Heart right ventricle (tissue), 16 donors: ENCODE results near the gene GZMM. TPM values are rescaled to one million over a fixed set of nuclear protein-coding genes. Genes with fewer than 3 reads are reported as not detected.

Source experiments
- ATAC-seq, 8 donors: fragments of 200-7000 bp; cut with Tn5 transposase; one replicate each; pipeline ENCODE4 v1.9.1; 2020; ENCODE audit warnings: mild to moderate bottlenecking in 8 of 8, moderate library complexity in 8 of 8, moderate number of reproducible peaks in 1 of 8
- DNase-seq, 2 donors: peaks; one replicate each; pipeline ENCODE4 v3.0.0-alpha.2; 2020
- H3K27ac ChIP-seq, 10 donors: fragments of 200-600 bp; sonication (generic) in 2 of 10; one replicate each; pipeline versions ENCODE4 v1.5.0 to v1.8.0; 2020 to 2022; ENCODE audit warnings: mild to moderate bottlenecking in 3 of 10
- H3K27me3 ChIP-seq, 7 donors: fragments of 200-600 bp; one replicate each; pipeline ENCODE4 v1.8.0; 2021 to 2022; ENCODE audit warnings: mild to moderate bottlenecking in 2 of 7
- H3K36me3 ChIP-seq, 9 donors: fragments of 200-600 bp; sonication (generic) in 1 of 9; one replicate each; pipeline versions ENCODE4 v1.5.0 to v1.8.0; 2020 to 2022; ENCODE audit warnings: mild to moderate bottlenecking in 2 of 9
- H3K4me1 ChIP-seq, 9 donors: fragments of 200-600 bp; sonication (generic) in 1 of 9; one replicate each; pipeline versions ENCODE4 v1.5.0 to v1.8.0; 2020 to 2022; ENCODE audit warnings: mild to moderate bottlenecking in 4 of 9
- H3K4me3 ChIP-seq, 10 donors: fragments of 200-600 bp; sonication (generic) in 2 of 10; one replicate each; pipeline versions ENCODE4 v1.5.0 to v1.8.0; 2020 to 2022; ENCODE audit warnings: mild to moderate bottlenecking in 7 of 10, moderate library complexity in 2 of 10
- H3K9me3 ChIP-seq, 11 donors: fragments of 200-600 bp in 10 of 11; sonication (generic) in 2 of 11; one replicate each; pipeline versions ENCODE4 v1.5.0 to v1.8.0; 2013 to 2022; ENCODE audit warnings: mild to moderate bottlenecking in 2 of 11, control low read depth in 1 of 11, moderate library complexity in 1 of 11
- CTCF ChIP-seq, 9 donors: fragments of 200-600 bp; sonication (generic) in 2 of 9; IDR thresholded peaks; one replicate each; pipeline versions ENCODE4 v1.5.0 to v1.8.0; 2021 to 2022; ENCODE audit warnings: antibody characterized with exemption in 9 of 9, mild to moderate bottlenecking in 5 of 9, moderate library complexity in 1 of 9
- WGBS, 2 donors: extraction: QIAGEN DNeasy Blood & Tissue Kit; methylation state at CpG; one replicate each; pipeline ENCODE4 v1.1.7; 2013; ENCODE audit warnings: inconsistent platforms in 1 of 2; 5-methylcytosine and 5-hydroxymethylcytosine counted together
- intact Hi-C, 10 donors: fragments of 100-400 bp; cut with DNase I; formaldehyde crosslinking; loops; one replicate each; pipeline versions ENCODE4 v1.11.1 to v1.14.2; 2022
- polyA plus RNA-seq, 2 donors: library from polyadenylated mRNA; stranded (reverse); fragments of 200-250 nt; gene quantifications; one replicate each; pipeline ENCODE4 v1.2.3, GENCODE V29; 2013
- total RNA-seq, 10 donors: library from RNA; stranded (reverse); fragmentation: NEBNext Ultra II Directional in 3 of 10; extraction: Animal tissue kit (Norgen Biotek cat#: 25700) in 3 of 10; gene quantifications; one replicate each; pipeline versions ENCODE4 v1.2.1 to v1.2.4, GENCODE V29; 2021 to 2023
- donor health status: Arrhythmogenic right ventricular cardiomyopathy.
- donor health status: ischemic (EF 13 %, LVEDD 7.1; RV severe dilation, severe dysfunction).
- donor health status: healthy with polysubstance abuse.
- donor health status: DM: no; HTN: yes; CAD: no.
- donor health status: DM: no; HTN: no; CAD: no.
- donor health status: ischemic (EF 25% LVEDD 6.9; RV normal size, moderate dysfunction).
- donor health status: ischemic (EF 25% LVEDD 5.7; RV mildly dilated, moderate dysfunction).
- donor health status: healthy.
- donor health status: DM: yes; HTN: yes; CAD: no.
- donor health status: Ischemic cardiomyopathy.
- donor health status: ischemic (EF 35%, LVEDD 5.7; RV mildly dilated, moderate dysfunction).
- donor health status: nonischemic (EF 11% LVEDD 7.7; RV severe dilation, severe dysfunction).
- donor health status: DM: yes; HTN: yes; CAD: no.
- donor health status: PGD.
- donor health status: ischemic (EF 29% LVEDD 5.4; RV normal size, mild dysfunction).
- donor health status: nonischemic (EF 23%, LVEDD 6.1; RV moderate dilation, normal function).

The GZMM gene
- total and polyA plus RNA-seq, 12 donors: 0.25 to 2.7 (median 0.44) TPM; not detected in 7

GRCh38 chr19:531009-531752, 12.7 kb upstream of the GZMM start:
- 0% methylated on average over 65 to 98 of the region's 103 CpGs for WGBS, 2 donors

GRCh38 chr19:531753-532560, 11.9 kb upstream of the GZMM start, which contains the start of gene CDC34:
Gene CDC34, plus strand, starts transcription at chr19:531760. Its CDS starts 172 bp downstream, at chr19:531932.
- WGBS, 2 donors: 0 to 1% methylated on average over 65 to 72 of the region's 84 CpGs
- Histone ChIP-seq H3K27me3 (peaks cover 0 to 8% (median 0%) of the 10 kb centered on the region in 7 donors), H3K36me3 (peaks cover 0 to 20% (median 15%) of the 10 kb centered on the region in 9 donors), H3K4me1 (peaks cover 16 to 44% (median 35%) of the 10 kb centered on the region in 9 donors), H3K27ac (peak within 1 kb of the TSS; percentile 95 to 100 (median 99)), H3K4me3 (peak within 1 kb of the TSS; percentile 83 to 100 (median 98)), H3K9me3 (no peaks in the 10 kb centered on the region)
- intact Hi-C loops: loop anchor here in 4 of 10 donors (2.0 to 10.0 kb wide), 5 partner anchors 25 to 103 kb away; partner anchors contain the start of genes BSG (in 3 of the 4), POLRMT (in 2 of the 4), FGF22 (in 1 of the 4) and TPGS1 (in 1 of the 4)
- no peak for TF ChIP-seq CTCF (IDR thresholded peaks at IDR 0.05)
- no peak for DNase-seq
- ATAC-seq: peak in 7 of 8 donors; percentile 1 to 24 (median 3)

More at GRCh38 chr19:531009-531752, 12.7 kb upstream of the GZMM start:
- Histone ChIP-seq H3K4me1 (peaks cover 16 to 39% (median 35%) of the 10 kb centered on the region in 9 donors), H3K27me3 (peaks cover 0 to 8% (median 0%) of the 10 kb centered on the region in 7 donors), H3K9me3 (no peaks in the 10 kb centered on the region), H3K36me3 (peaks cover 0 to 12% (median 7%) of the 10 kb centered on the region in 9 donors), H3K4me3 (peak overlapping the region; percentile 76 to 100 (median 93)), H3K27ac (peak overlapping the region; percentile 95 to 100 (median 98))
- peak in 2 of 9 donors; percentile 9 to 25 for TF ChIP-seq CTCF (IDR thresholded peaks at IDR 0.05)
- DNase-seq (peak; percentile 78 to 89), ATAC-seq (peak; percentile 46 to 89 (median 74))
- intact Hi-C loops: loop anchor here in 3 of 10 donors (2.0 to 10.0 kb wide), 4 partner anchors 24 to 104 kb away; partner anchors contain the start of genes POLRMT (in 2 of the 3), BSG (in 1 of the 3), FGF22 (in 1 of the 3) and TPGS1 (in 1 of the 3)

GRCh38 chr19:532561-533363, 11.1 kb upstream of the GZMM start:
- Histone ChIP-seq H3K4me3 (peak overlapping the region; percentile 83 to 100 (median 98)), H3K9me3 (no peaks in the 10 kb centered on the region), H3K27ac (peak overlapping the region; percentile 94 to 100 (median 98)), H3K27me3 (peaks cover 0 to 2% (median 0%) of the 10 kb centered on the region in 7 donors), H3K36me3 (peaks cover 0 to 28% (median 21%) of the 10 kb centered on the region in 9 donors), H3K4me1 (peaks cover 16 to 44% (median 35%) of the 10 kb centered on the region in 9 donors)
- WGBS, 2 donors: 0 to 1% methylated on average over 47 of the region's 47 CpGs
- TF ChIP-seq CTCF (IDR thresholded peaks at IDR 0.05): peak; percentile 15 to 68 (median 46)
- peak; percentile 85 for DNase-seq
- peak; percentile 37 to 77 (median 72) for ATAC-seq
- intact Hi-C loops: loop anchor here in 4 of 10 donors (2.0 to 10.0 kb wide), 4 partner anchors 40 to 102 kb away; partner anchors contain the start of genes BSG (in 3 of the 4), POLRMT (in 2 of the 4) and FGF22 (in 1 of the 4)
